Neuronal stem cell (in vitro differentiated cells): ENCODE measurements around the gene PACS2.

Experiments
- DNase-seq: peaks from one replicate; pipeline ENCODE4 v3.0.0-alpha.2; 2013; ENCODE audit warnings: low spot score
- H2AFZ ChIP-seq: one replicate; pipeline ENCODE4 v1.6.1; 2013; ENCODE audit warnings: mild to moderate bottlenecking, low read length, inconsistent platforms
- H2AK5ac ChIP-seq: 2 replicates; pipeline ENCODE4 v1.6.1; 2013; ENCODE audit warnings: low read depth, mild to moderate bottlenecking, inconsistent platforms, low read length, moderate library complexity, mixed read lengths
- H2BK120ac ChIP-seq: 2 replicates; pipeline ENCODE4 v1.6.1; 2013; ENCODE audit warnings: low read depth, mild to moderate bottlenecking, inconsistent platforms, low read length, moderate library complexity, mixed read lengths
- H2BK12ac ChIP-seq: one replicate; pipeline ENCODE4 v1.6.1; 2013; ENCODE audit warnings: low read length, inconsistent platforms
- H2BK15ac ChIP-seq: 2 replicates; pipeline ENCODE4 v1.6.1; 2013; ENCODE audit warnings: mild to moderate bottlenecking, low read length, inconsistent platforms, mixed read lengths
- H2BK5ac ChIP-seq: one replicate; pipeline ENCODE4 v1.6.1; 2013; ENCODE audit warnings: inconsistent platforms, mild to moderate bottlenecking, low read length, moderate library complexity
- H3K14ac ChIP-seq: one replicate; pipeline ENCODE4 v1.6.1; 2013; ENCODE audit warnings: low read length, inconsistent platforms
- H3K18ac ChIP-seq: 2 replicates; pipeline ENCODE4 v1.6.1; 2013; ENCODE audit warnings: low read length, inconsistent platforms
- H3K23ac ChIP-seq: 2 replicates; pipeline ENCODE4 v1.6.1; 2013; ENCODE audit warnings: low read depth, mild to moderate bottlenecking, mixed read lengths, low read length, inconsistent platforms; ENCODE audit not compliant: poor library complexity
- H3K27ac ChIP-seq: replicated peaks from 3 replicates; pipeline ENCODE4 v1.5.1; 2013; ENCODE audit warnings: low read length, inconsistent platforms
- H3K27me3 ChIP-seq, 3 experiments: 2 replicates each; pipeline ENCODE4 v1.6.1; 2013; ENCODE audit warnings: low read length in 3 of 3, mild to moderate bottlenecking in 2 of 3, inconsistent platforms in 1 of 3, low read depth in 1 of 3, mixed read lengths in 1 of 3, moderate library complexity in 1 of 3; ENCODE audit not compliant: control insufficient read depth in 3 of 3, insufficient read depth in 3 of 3
- H3K36me3 ChIP-seq, 2 donors: replicated peaks in 1 of 2; 2 replicates each; pipeline ENCODE4 v1.6.1; 2013; ENCODE audit warnings: low read length in 2 of 2; ENCODE audit not compliant: control insufficient read depth in 2 of 2, insufficient read depth in 2 of 2
- H3K4ac ChIP-seq: 2 replicates; pipeline ENCODE4 v1.6.1; 2013; ENCODE audit warnings: inconsistent platforms, mild to moderate bottlenecking, low read length, moderate library complexity
- H3K4me1 ChIP-seq, 2 donors: 1 replicate in 1 of 2; 2 replicates in 1 of 2; pipeline ENCODE4 v1.6.1; 2013; ENCODE audit warnings: low read length in 2 of 2, low read depth in 1 of 2; ENCODE audit not compliant: control insufficient read depth in 2 of 2, insufficient read depth in 1 of 2
- H3K4me2 ChIP-seq: one replicate; pipeline ENCODE4 v1.6.1; 2013; ENCODE audit warnings: mild to moderate bottlenecking, low read length, inconsistent platforms; ENCODE audit not compliant: insufficient read depth, poor library complexity, severe bottlenecking
- H3K4me3 ChIP-seq, 2 donors: 2 replicates each; pipeline ENCODE4 v1.5.1; 2013; ENCODE audit warnings: low read length in 2 of 2, mild to moderate bottlenecking in 2 of 2, inconsistent platforms in 1 of 2, moderate library complexity in 1 of 2
- H3K79me1 ChIP-seq: one replicate; pipeline ENCODE4 v1.6.1; 2013; ENCODE audit warnings: low read depth, mild to moderate bottlenecking, inconsistent platforms, low read length, moderate library complexity
- H3K9ac ChIP-seq: one replicate; pipeline ENCODE4 v1.6.1; 2013; ENCODE audit warnings: mild to moderate bottlenecking, low read depth, low read length, inconsistent platforms; ENCODE audit not compliant: poor library complexity
- H3K9me3 ChIP-seq, 2 donors: replicated peaks in 1 of 2; 2 replicates each; pipeline versions ENCODE3 to v1.6.1; 2013; ENCODE audit warnings: low read length in 2 of 2, mild to moderate bottlenecking in 2 of 2, inconsistent platforms in 1 of 2, low read depth in 1 of 2, mixed read lengths in 1 of 2, moderate library complexity in 1 of 2; ENCODE audit not compliant: control insufficient read depth in 2 of 2, insufficient read depth in 1 of 2
- H4K8ac ChIP-seq: one replicate; pipeline ENCODE4 v1.6.1; 2013; ENCODE audit warnings: low read depth, mild to moderate bottlenecking, inconsistent platforms, low read length, moderate library complexity
- H4K91ac ChIP-seq: one replicate; pipeline ENCODE4 v1.6.1; 2013; ENCODE audit warnings: low read length, low read depth, mild to moderate bottlenecking, inconsistent platforms; ENCODE audit not compliant: poor library complexity
- WGBS, 2 donors: extraction: QIAGEN DNeasy Blood & Tissue Kit; methylation state at CpG; one replicate each; pipeline ENCODE4 v1.1.7; 2013; ENCODE audit warnings: missing lambda C conversion rate in 2 of 2, mixed read lengths in 1 of 2; ENCODE audit not compliant: insufficient read length in 2 of 2, insufficient replicate concordance in 1 of 2; ENCODE audit errors: extremely low coverage in 2 of 2; 5-methylcytosine and 5-hydroxymethylcytosine counted together

PACS2 gene

GRCh38 chr14:105283899-105284298, 30.6 kb upstream of the PACS2 start:
- H3K18ac ChIP-seq, result no peak overlapping the region
- no peak overlapping the region for H3K4me2 ChIP-seq
- H3K9me3 ChIP-seq, result no peaks in the 10 kb centered on the region
- no peak overlapping the region for H2BK12ac ChIP-seq
- H2BK120ac ChIP-seq, result no peak overlapping the region
- H2BK5ac ChIP-seq, result no peak overlapping the region
- no peak overlapping the region for H2AK5ac ChIP-seq
- H3K27ac ChIP-seq, result no peak overlapping the region
- H3K23ac ChIP-seq, result no peak overlapping the region
- H3K9ac ChIP-seq, result no peak overlapping the region
- H4K8ac ChIP-seq, result no peak overlapping the region
- DNase-seq, result no peak
- peaks cover 4 to 8% of the 10 kb centered on the region in 2 donors for H3K4me1 ChIP-seq
- peak overlapping the region; percentile 31 for H3K14ac ChIP-seq
- no peak overlapping the region for H2AFZ ChIP-seq
- peaks cover 26% of the 10 kb centered on the region for H3K79me1 ChIP-seq
- no peaks in the 10 kb centered on the region for H3K27me3 ChIP-seq
- no peak overlapping the region for H3K4me3 ChIP-seq
- no CpG with 5 or more reads among the region's 15 CpGs for WGBS, 2 donors
- H3K4ac ChIP-seq, result no peak overlapping the region
- H4K91ac ChIP-seq, result no peak overlapping the region
- H3K36me3 ChIP-seq, result peaks cover 0 to 3% of the 10 kb centered on the region in 2 donors
- H2BK15ac ChIP-seq, result no peak overlapping the region

- Histone ChIP-seq H2AFZ (no peak overlapping the region), H3K9ac (no peak overlapping the region), H3K27ac (no peak overlapping the region), H3K18ac (no peak overlapping the region), H2BK12ac (no peak overlapping the region), H2BK15ac (no peak overlapping the region), H3K79me1 (peaks cover 28% of the 10 kb centered on the region), H2AK5ac (no peak overlapping the region), H3K4me2 (no peak overlapping the region), H3K27me3 (no peaks in the 10 kb centered on the region), H2BK120ac (no peak overlapping the region), H4K91ac (no peak overlapping the region), H4K8ac (no peak overlapping the region), H3K9me3 (no peaks in the 10 kb centered on the region), H3K4me1 (peaks cover 4 to 8% of the 10 kb centered on the region in 2 donors), H3K4me3 (no peak overlapping the region), H3K36me3 (peaks cover 0 to 3% of the 10 kb centered on the region in 2 donors), H2BK5ac (no peak overlapping the region), H3K4ac (no peak overlapping the region), H3K23ac (no peak overlapping the region), H3K14ac (no peak overlapping the region)
- no CpG with 5 or more reads among the region's 8 CpGs for WGBS, 2 donors
- DNase-seq, result no peak
Measured at GRCh38 chr14:105285174-105285573, 29.4 kb upstream of the PACS2 start.

GRCh38 chr14:105286759-105287144, 27.8 kb upstream of the PACS2 start:
- H2BK12ac ChIP-seq, result no peak overlapping the region
- no CpG with 5 or more reads among the region's 9 CpGs for WGBS, 2 donors
- no peak overlapping the region for H3K14ac ChIP-seq
- H3K79me1 ChIP-seq, result peaks cover 23% of the 10 kb centered on the region
- no peaks in the 10 kb centered on the region for H3K27me3 ChIP-seq
- H4K91ac ChIP-seq, result no peak overlapping the region
- peak overlapping the region; percentile 63 for H3K9ac ChIP-seq
- H3K36me3 ChIP-seq, result peaks cover 0 to 3% of the 10 kb centered on the region in 2 donors
- no peak overlapping the region for H3K27ac ChIP-seq
- no peak overlapping the region for H2BK5ac ChIP-seq
- no peak overlapping the region for H2AK5ac ChIP-seq
- no peaks in the 10 kb centered on the region for H3K9me3 ChIP-seq
- H3K18ac ChIP-seq, result peak overlapping the region; percentile 78
- peaks cover 3 to 4% of the 10 kb centered on the region in 2 donors for H3K4me1 ChIP-seq
- H3K23ac ChIP-seq, result peak overlapping the region; percentile 37
- H3K4me3 ChIP-seq, result peak overlapping the region in 1 of 2 donors; percentile 64
- no peak overlapping the region for H2BK15ac ChIP-seq
- no peak overlapping the region for H4K8ac ChIP-seq
- DNase-seq, result no peak
- H3K4ac ChIP-seq, result peak overlapping the region; percentile 44
- no peak overlapping the region for H2AFZ ChIP-seq
- H3K4me2 ChIP-seq, result no peak overlapping the region
- no peak overlapping the region for H2BK120ac ChIP-seq

GRCh38 chr14:105287249-105288102, 27.1 kb upstream of the PACS2 start:
- no peaks in the 10 kb centered on the region for H3K27me3 ChIP-seq
- no peak overlapping the region for H3K4me3 ChIP-seq
- H2BK120ac ChIP-seq, result no peak overlapping the region
- no peak overlapping the region for H4K8ac ChIP-seq
- no peaks in the 10 kb centered on the region for H3K9me3 ChIP-seq
- H3K36me3 ChIP-seq, result peaks cover 0 to 3% of the 10 kb centered on the region in 2 donors
- H3K9ac ChIP-seq, result no peak overlapping the region
- H3K23ac ChIP-seq, result peak overlapping the region; percentile 65
- no peak overlapping the region for H3K27ac ChIP-seq
- peaks cover 0 to 3% of the 10 kb centered on the region in 2 donors for H3K4me1 ChIP-seq
- no peak overlapping the region for H3K4me2 ChIP-seq
- H3K14ac ChIP-seq, result peak overlapping the region; percentile 67
- peak overlapping the region; percentile 44 for H3K4ac ChIP-seq
- DNase-seq, result no peak
- no peak overlapping the region for H2AK5ac ChIP-seq
- H3K18ac ChIP-seq, result peak overlapping the region; percentile 17
- no peak overlapping the region for H2BK12ac ChIP-seq
- H2AFZ ChIP-seq, result no peak overlapping the region
- no peak overlapping the region for H2BK5ac ChIP-seq
- H3K79me1 ChIP-seq, result peaks cover 23% of the 10 kb centered on the region
- no peak overlapping the region for H4K91ac ChIP-seq
- no peak overlapping the region for H2BK15ac ChIP-seq
- no CpG with 5 or more reads among the region's 24 CpGs for WGBS, 2 donors
